HG03108 (cell line): ENCODE measurements around the gene CD7.

ENCODE experiments used
- ATAC-seq: cut with Tn5 transposase; IDR thresholded peaks from one replicate; pipeline ENCODE4 v1.9.1; 2021; ENCODE audit warnings: moderate library complexity; ENCODE audit not compliant: unreplicated experiment

Gene CD7

DNA sequence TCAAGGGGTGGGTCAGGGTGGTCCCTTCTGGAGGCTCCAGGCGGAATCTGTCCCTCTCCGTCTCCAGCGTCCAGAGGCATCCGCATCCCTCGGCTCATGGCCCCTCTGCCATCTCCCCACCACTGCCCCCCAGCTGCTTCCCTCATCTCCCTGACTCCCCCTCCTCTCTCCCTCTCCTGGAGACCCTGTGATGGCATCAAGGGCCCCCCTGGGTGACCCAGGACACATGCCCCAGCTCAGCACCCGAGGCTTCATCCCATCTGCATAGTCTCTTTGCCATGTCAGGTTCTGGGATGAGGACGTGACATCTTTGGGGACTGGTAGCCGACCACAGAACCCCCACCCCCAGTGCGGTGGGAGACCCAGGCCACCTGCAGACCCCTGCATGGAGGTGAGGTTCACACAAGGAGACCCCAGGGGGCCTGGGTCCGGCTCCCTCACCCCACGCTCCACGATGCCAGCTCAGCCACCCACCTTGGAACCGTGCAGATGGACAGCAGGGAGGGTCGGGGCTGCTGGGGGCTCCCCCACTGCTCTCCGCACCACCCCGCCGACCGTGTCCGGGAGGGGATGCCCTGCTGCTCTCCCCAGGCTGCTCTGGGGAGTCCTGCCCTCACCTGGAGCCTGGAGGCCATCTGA, 12.4 kb upstream of the CD7 start:
- no peak for ATAC-seq

- ATAC-seq, result no peak
Measured at GRCh38 chr17:82328994-82329507, 11.6 kb upstream of the CD7 start.

GRCh38 chr17:82328141-82328993, 11.0 kb upstream of the CD7 start:
- no peak for ATAC-seq

DNA sequence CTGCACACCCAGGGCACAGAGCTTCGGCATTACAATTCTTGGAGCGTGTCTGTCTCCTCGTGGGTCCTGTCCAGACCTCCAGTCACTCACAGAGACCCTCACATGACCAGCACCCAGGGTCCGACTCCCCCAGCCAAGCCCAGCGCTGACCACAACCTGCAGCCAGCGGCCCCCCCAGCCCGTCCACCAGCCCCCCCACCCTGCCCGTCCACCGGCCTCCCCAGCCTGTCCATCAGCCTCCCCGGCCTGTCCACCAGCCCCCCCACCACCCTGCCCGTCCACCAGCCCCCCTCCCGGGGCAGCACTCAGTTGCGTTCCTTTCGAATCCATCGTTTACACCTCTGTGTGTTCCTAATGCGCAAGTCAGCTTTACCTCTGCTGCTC, 10.3 kb upstream of the CD7 start:
- ATAC-seq, result no peak

- ATAC-seq, result no peak
Measured at GRCh38 chr17:82327289-82327688, 9.9 kb upstream of the CD7 start.

DNA sequence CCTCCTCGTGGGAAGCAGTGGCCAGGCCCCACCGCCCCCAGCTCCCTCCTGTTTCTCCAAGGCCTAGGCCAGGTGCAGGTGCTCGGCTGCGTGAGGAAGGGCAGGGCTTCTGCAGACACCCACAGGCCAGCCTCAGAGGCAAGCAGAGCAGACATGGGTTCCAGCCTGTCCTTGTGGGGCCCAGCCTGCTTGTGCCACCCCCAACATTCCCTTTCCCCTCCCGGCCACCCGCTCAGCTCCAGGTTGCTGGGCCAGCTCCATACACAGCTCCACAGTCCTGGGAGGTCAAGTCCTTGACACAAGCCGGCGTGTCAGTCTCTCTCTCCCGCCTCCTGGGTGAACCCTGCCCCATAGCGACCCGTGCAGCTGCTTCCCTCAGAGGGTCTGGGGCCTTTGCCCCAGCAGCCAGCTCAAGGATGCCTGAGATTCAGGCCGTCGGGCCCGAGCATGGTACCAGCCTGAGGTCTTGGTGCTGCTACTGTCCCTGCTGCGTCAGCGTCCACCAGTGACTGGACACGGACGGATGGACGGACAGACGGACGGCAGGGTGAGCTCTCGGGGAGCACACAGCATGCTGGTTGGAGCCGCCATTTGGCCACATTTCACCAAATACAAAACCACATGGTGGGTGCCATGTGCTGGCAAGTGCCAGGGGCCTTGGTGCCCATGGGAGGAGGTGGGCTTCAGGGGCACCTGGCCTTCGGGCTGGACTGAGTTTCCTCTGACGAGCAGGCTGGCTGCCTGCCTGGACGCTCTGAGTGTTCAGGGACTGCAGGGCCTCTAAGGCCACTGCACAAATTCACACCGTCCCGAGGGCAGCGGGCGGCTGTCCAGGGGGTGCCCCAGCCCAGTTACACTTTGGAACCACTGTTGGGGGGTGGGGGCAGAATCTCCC, 8.1 kb upstream of the CD7 start:
- ATAC-seq, result no peak

- ATAC-seq, result no peak
Measured at GRCh38 chr17:82324566-82325285, 7.3 kb upstream of the CD7 start.

DNA sequence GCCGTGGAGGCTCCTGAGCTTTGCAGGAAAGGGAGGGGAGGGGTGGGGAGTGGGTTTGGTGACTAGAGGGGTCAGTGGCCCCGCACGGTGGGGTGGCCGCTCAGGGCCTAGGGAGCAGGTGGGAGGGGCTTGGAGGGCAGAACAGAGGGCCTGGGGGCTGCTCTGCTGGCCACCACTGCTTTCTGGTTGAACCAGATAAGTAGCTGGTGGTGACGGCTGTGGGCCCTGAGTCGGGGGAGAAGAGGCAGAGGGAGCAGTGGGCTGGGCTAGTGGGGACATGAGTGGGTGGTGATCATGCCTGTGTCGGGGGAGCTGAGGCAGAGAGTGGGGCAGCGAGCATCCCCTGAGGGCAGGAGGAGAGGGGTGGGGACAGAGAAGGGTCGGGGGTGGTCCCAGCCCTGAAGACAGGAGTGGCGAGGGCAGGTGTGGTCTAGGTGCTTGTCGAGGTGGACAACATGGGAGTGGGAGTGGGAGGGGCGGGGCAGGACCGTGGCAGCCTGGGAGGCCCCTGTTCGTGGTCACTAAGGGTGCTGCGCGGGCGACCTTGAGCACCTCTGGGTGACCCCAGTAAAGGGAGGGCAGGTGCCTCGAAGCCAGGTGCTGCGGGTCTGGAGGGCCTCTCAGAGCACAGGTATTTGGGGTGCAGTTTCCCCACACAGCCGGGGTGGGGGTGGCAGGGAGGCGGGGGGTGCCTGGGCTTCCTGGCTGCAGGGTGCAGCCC, 6.3 kb upstream of the CD7 start:
- ATAC-seq, result no peak

DNA sequence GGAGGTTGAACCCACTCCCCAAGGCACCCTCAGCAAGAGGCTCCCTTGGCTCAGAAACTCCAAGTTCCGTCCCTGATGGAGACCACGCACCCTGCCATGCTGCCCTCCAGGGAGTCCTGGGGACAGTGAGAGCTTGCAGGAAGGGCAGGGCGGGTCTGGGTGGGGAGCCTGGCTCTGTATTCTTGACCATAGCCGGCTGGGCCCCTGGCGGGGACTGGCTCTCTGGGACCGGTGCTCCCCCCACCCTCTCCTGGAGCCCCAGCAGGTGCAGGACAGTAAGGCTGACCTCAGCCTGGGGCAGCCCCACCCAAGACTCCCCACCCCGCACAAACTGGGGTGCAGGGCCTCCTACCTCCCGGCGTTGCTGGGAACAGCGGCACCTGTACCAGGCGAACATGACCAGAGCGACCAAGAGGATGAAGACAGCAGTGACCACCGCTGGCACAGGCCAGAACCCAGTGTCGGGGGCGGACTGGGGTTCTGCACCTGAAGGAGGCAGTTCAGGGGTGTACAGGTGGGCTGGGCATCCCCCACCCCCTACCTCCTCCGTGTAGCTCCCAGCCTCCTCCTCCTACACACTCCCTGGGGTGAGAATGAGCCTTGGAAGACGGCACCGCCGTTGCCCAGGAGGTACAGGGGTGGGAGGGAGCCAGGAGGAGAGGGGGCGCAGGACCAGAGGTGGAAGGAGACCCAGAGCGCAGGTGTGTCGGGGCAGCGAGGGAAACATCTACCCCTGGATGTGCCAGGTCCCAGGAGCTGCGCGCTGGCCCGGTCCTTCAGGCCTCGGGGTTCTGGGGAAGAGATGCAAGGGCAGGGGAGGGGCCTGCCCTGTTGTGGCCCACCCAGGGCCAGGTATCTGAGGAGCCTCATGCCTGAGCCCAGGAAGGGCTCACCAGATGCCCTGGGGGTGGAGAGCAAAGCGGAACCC, 5.4 kb upstream of the CD7 start:
- no peak for ATAC-seq

GRCh38 chr17:82321947-82322466, 4.6 kb upstream of the CD7 start:
- no peak for ATAC-seq

GRCh38 chr17:82320956-82321927, 3.8 kb upstream of the CD7 start:
- no peak for ATAC-seq

DNA sequence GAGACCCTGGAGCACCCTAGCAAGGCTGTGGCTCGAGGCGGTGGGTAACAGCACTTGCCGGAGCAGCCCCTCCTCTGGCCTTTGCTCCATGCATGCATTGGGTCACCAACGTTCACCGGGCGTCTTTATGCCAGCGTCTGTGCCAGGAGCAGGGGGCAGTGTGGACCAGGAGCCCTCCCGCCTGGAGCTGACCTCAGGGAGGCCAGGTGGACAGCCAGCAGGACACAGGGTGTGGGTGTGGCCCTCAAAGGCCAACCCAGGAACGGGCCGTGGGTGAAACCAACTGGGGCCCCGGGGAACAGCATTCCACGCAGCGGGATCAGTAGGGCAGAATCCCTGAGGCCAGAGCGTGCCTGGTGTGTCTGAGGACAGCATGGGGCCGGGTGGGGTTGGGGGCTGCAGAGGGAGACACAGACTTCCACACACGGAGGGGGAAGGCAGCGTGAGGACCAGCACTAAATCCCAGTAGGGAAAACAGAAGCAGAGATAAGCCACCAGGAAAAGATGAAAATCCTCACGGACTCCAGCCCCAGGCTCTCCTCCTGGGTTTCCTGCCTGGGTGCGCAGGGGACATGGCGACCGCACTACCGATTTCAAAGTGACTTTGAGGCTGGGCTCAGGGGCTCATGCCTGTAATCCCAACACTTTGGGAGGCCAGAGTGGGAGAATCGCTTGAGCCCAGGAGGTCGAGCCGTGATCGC, 2.9 kb upstream of the CD7 start:
- ATAC-seq, result no peak

GRCh38 chr17:82319619-82320062, 2.2 kb upstream of the CD7 start:
- ATAC-seq, result no peak

DNA sequence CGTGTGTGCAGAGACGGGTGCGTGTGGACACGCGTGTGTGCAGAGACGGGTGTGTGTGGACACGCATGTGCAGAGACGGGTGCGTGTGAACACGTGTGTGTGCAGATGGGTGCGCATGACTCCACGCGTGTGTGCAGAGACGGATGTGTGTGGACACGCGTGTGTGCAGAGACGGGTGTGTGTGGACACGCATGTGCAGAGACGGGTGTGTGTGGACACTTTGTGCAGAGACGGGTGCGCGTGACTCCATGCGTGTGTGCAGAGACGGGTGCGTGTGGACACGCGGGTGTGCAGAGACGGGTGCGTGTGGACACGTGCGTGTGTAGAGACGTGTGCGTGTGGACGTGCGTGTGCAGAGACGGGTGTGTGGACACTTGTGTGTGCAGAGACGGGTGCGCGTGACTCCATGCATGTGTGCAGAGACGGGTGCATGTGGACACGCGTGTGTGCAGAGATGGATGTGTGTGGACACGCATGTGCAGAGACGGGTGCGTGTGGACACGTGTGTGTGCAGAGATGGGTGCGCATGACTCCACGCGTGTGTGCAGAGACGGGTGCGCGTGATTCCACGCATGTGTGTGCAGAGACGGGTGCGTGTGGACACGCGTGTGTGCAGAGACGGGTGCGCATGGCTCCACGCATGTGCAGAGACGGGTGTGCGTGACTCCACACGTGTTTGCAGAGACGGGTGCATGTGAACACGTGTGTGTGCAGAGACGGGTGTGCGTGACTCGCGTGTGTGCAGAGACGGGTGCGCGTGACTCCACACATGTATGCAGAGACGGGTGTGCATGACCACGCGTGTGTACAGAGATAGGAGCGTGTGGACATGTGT, 1.6 kb upstream of the CD7 start:
- ATAC-seq, result no peak

- no peak for ATAC-seq
Measured at GRCh38 chr17:82318169-82318498, 726 bp upstream of the CD7 start.
